ENCODE measurements around the gene SLC38A3. TPM values are rescaled to one million over a fixed set of nuclear protein-coding genes. Genes with fewer than 3 reads are reported as not detected.
"Not testable (repeated sequence)": the region's sequence is repeated elsewhere in the genome, so short reads cannot be mapped to it uniquely, and the experiment has no call there.

Gene SLC38A3
- total RNA-seq, 2 experiments from 2014 or later, result not detected

DNA sequence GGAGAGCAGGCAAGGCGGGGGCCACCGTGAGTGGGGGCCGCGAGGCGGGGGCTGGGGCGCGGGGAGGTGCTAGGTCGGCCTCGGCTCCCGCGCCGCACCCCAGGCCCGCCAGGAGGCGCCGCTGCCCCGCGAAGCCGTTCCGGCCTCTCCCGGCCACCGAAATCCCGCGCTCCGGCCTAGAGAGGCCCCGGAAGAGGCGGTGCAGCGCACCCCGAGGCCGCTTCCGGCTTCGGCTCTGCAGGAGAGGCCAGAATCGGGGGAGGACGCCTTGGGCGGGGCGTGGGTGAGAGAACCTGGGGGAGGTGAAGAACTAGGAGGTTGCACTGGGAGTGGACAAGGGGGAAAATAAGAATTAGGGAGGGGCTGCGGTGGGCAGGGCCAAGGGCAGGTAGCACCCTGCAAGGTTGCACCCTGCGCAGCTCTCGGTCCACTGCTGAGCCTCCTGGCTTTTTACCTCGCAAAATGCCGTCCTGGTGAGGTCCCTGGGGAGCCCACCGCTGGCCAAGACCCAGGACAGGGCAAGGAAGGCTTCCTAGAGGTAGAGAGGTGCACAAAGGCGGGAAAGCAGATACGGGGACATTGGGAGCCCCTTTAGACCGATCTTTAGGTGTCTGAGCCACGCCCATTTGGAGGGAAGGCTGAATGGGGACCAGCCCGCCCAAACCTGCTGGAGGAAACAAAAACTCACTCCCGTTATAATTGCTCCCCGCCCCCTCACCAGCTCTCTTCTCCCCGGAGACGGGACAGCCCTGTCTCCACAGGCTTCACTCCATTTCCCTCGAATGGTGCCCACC is 22.5 kb downstream of the SLC38A3 start:
- Mint-ChIP-seq H3K4me3 (peak overlapping the region; percentile 97), H3K36me3 (no peaks in the 10 kb centered on the region), H3K27ac (peak overlapping the region; percentile 94), H3K4me1 (peaks cover 17% of the 10 kb centered on the region), H3K27me3 (peaks cover 11% of the 10 kb centered on the region), H3K9me3 (no peaks in the 10 kb centered on the region)
- POLR2A ChIA-PET, result interaction anchor here (0.5 to 5.9 kb wide), 14 partner anchors 9 to 342 kb away, joined by 3 to 47 read pairs (median 8); partner anchors contain the start of genes GNAI2, HEMK1, HYAL3 and IFRD2
- DNase-seq (peak; percentile 97), ATAC-seq (ENCODE audit: low read depth) (peak; percentile 90)

DNA sequence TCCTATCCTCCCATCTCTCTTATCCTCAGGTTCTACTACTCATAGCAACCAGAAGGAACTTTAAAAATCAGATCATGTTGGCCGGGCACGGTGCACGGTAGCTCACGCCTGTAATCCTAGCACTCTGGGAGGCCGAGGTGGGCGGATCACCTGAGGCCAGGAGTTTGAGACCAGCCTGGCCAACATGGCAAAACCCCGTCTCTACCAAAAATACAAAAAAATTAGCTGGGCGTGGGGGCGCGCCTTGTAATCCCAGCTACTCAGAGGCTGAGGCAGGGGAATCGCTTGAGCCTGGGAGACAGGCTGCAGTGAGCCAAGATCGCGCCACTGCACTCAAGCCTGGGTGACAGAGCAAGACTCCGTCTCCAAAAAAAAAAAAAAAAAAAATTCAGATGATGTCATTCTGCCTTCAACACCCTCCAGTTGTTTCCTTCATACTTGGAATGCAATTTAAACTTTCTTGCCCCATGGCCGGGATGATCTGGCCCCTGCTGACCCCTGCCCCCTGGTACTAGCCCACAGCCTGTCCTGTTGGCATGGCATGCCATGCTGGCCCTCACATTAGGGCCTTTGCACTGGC is 23.2 kb downstream of the SLC38A3 start:
- peak overlapping the region; percentile 97 for H3K4me3 Mint-ChIP-seq
- not testable (repeated sequence) for H3K9me3 Mint-ChIP-seq; H3K36me3 Mint-ChIP-seq; ATAC-seq (ENCODE audit: low read depth); DNase-seq
- peaks cover 10% of the 10 kb centered on the region for H3K27me3 Mint-ChIP-seq
- H3K4me1 Mint-ChIP-seq, result peaks cover 17% of the 10 kb centered on the region
- peak overlapping the region; percentile 94 for H3K27ac Mint-ChIP-seq
- POLR2A ChIA-PET, result interaction anchor here (1.0 to 5.9 kb wide), 12 partner anchors 8 to 109 kb away, joined by 3 to 47 read pairs (median 8); partner anchors contain the start of genes GNAI2, HYAL3, IFRD2 and NAA80

DNA sequence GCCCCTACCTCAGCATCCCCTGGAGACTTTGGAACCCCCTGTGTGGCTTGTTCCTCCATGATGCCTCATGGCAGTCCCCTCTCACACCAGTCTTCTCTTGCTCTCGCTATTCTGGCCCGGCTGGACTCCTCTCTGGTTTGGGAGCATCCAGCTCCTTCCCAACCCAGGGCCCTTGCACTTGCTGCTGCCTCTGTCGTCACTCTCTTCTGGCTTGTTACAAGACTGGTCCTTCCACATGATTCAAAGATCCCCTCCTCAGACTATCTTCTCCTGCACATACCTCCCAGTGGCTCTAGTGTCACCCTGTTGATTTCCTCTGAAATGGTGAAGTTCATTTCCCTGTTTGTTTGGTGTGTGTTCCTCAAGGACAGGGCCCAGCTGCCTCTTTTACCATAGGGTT is 24.4 kb downstream of the SLC38A3 start:
- Mint-ChIP-seq H3K27ac (peak overlapping the region; percentile 56), H3K4me1 (peaks cover 21% of the 10 kb centered on the region), H3K27me3 (peaks cover 5% of the 10 kb centered on the region), H3K9me3 (no peaks in the 10 kb centered on the region), H3K4me3 (no peak overlapping the region), H3K36me3 (no peaks in the 10 kb centered on the region)
- POLR2A ChIA-PET, result interaction anchor here (1.4 to 5.9 kb wide), 3 partner anchors 13 to 63 kb away, joined by 3 to 47 read pairs (median 8); partner anchors contain the start of gene IFRD2
- DNase-seq (no peak), ATAC-seq (ENCODE audit: low read depth) (no peak)

DNA sequence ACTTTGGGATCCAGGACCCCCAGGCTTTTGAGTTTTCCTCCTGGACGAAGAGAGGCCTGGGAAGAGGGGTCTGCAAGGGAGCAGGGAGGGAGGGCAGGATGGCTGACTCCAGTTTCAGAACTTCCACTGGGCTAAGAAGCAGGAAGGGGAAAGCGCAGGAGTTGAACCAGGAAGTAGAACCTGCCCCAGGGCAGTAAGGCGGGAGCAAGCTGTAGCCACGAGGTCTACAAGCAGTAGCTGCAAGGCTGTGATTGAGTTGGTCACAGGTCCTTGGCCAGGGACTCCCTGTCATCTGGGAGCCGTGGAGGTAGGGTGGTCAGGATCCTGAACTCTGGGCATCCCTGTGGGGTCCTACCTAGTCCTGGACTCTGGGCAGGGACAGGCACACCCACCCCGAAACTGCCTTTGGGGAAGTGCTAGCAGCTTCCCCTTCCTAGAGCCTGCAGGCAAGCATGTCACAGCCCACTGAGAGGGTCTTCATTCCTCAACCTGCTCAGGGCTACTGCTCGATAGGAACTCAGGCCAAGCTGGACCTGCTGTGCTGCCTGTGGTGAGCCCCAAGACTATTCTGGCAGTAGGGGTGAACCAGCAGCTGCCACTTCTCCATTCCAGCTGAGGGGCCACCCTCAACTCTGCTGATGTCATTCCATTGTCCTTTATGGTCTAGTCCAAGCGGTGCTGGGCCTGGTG is 25.2 kb downstream of the SLC38A3 start:
- H3K4me1 Mint-ChIP-seq, result peaks cover 23% of the 10 kb centered on the region
- H3K27me3 Mint-ChIP-seq, result no peaks in the 10 kb centered on the region
- H3K9me3 Mint-ChIP-seq, result no peaks in the 10 kb centered on the region
- peak overlapping the region; percentile 20 for H3K27ac Mint-ChIP-seq
- ATAC-seq (ENCODE audit: low read depth) (no peak), DNase-seq (no peak)
- no peak overlapping the region for H3K4me3 Mint-ChIP-seq
- POLR2A ChIA-PET, result interaction anchor here (0.6 to 5.9 kb wide), 3 partner anchors 12 to 103 kb away, joined by 3 to 47 read pairs (median 3); no protein-coding TSS in a partner anchor
- no peaks in the 10 kb centered on the region for H3K36me3 Mint-ChIP-seq

DNA sequence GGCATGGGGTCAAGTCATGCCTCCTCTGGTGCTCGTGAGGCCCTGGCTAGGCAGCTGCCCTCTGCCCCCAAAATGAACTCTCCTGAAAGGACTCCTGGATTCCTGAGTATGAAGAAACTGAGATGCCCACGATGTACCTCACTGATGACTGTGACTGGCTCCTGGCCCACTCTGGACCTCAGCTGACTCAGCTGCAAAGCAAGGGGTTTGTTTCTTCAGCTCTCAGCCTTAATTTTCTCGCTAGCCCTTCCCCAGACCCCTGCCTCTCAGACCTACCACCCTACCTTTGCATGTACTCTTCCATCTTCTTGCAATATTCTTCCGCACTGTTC is 25.7 kb downstream of the SLC38A3 start:
- POLR2A ChIA-PET, result interaction anchor here (1.0 to 5.9 kb wide), 2 partner anchors 11 to 15 kb away, joined by 3 to 47 read pairs; no protein-coding TSS in a partner anchor
- no peak for ATAC-seq (ENCODE audit: low read depth)

DNA sequence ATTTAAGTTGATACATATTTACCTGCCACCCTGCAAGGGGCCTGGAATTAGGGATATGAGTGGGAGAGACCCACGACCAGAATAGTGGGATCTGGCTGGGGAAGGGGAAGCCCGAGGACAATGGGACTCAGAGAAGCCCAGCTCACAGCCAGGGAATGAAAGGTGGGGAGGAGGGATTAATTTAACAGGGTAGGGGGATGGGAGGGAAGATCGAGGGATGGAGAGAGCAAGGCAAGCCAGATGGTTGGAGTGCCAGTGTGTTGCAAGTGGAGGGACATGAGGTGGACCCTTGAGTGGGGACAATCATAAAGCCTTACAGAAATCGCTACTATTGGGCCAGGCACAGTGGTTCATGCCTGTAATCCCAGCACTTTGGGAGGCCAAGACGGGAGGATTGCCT is 26.5 kb downstream of the SLC38A3 start:
- peaks cover 2% of the 10 kb centered on the region for H3K36me3 Mint-ChIP-seq
- POLR2A ChIA-PET, result interaction anchor here (5.9 kb wide), 1 partner anchor 11 kb away, joined by 47 read pairs; no protein-coding TSS in a partner anchor
- ATAC-seq (ENCODE audit: low read depth) (no peak), DNase-seq (no peak)
- H3K27ac Mint-ChIP-seq, result no peak overlapping the region
- H3K9me3 Mint-ChIP-seq, result no peaks in the 10 kb centered on the region
- H3K4me3 Mint-ChIP-seq, result no peak overlapping the region
- no peaks in the 10 kb centered on the region for H3K27me3 Mint-ChIP-seq
- peaks cover 24% of the 10 kb centered on the region for H3K4me1 Mint-ChIP-seq

More for the DNA sequence above, 25.7 kb downstream of the SLC38A3 start:
- Mint-ChIP-seq H3K27me3 (no peaks in the 10 kb centered on the region), H3K36me3 (no peaks in the 10 kb centered on the region), H3K9me3 (no peaks in the 10 kb centered on the region), H3K4me1 (peaks cover 26% of the 10 kb centered on the region), H3K4me3 (no peak overlapping the region), H3K27ac (peak overlapping the region; percentile 20)
- DNase-seq, result no peak

DNA sequence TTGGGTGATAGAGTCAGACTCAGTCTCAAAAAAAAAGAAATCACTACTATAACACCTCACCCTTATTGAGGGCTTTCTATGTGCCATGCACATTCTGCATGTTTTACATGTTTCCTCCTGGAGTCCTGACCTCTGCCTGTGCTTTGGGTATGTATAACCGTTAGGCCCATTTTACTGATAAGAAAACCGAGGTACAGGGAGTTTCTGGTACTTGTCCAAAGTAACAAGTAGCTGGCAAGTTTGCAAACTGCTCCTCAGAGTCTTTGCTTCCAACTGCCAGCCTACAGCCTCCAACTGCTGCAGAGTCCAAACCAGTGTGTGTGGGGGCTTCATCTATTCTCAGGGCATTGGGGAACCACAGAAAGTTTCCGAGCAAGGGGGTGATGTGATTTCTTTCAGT is 27.2 kb downstream of the SLC38A3 start:
- ATAC-seq (ENCODE audit: low read depth) (no peak), DNase-seq (no peak)
- Mint-ChIP-seq H3K4me1 (peaks cover 20% of the 10 kb centered on the region), H3K36me3 (peaks cover 8% of the 10 kb centered on the region), H3K9me3 (no peaks in the 10 kb centered on the region), H3K4me3 (no peak overlapping the region), H3K27ac (peak overlapping the region; percentile 18), H3K27me3 (no peaks in the 10 kb centered on the region)
- POLR2A ChIA-PET, result interaction anchor here (0.8 to 1.4 kb wide), 2 partner anchors 9 to 12 kb away, joined by 4 read pairs; no protein-coding TSS in a partner anchor

DNA sequence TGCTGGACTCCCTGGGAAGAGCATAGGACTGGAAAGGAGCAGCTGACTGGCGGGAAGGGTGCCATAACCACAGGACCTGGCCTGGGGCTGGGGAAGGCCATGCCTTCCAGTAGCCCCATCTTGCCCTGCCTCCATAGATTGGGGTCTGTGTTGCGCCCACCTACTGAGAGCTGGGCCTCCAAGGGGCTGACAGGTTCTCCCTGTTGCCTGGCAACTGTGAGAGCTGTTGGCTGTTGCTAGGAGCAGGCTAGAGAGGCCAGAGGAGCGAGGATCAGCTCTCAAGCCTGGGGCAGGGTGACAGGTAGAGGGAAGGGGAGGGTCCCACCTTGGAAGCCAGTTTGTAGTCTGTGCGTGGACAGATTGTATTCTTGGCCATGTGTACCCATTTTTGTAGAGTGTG is 28.1 kb downstream of the SLC38A3 start:
- Mint-ChIP-seq H3K9me3 (no peaks in the 10 kb centered on the region), H3K27me3 (no peaks in the 10 kb centered on the region), H3K27ac (no peak overlapping the region), H3K4me3 (no peak overlapping the region), H3K4me1 (peaks cover 18% of the 10 kb centered on the region), H3K36me3 (peaks cover 12% of the 10 kb centered on the region)
- POLR2A ChIA-PET, result interaction anchor here (0.7 to 1.4 kb wide), 4 partner anchors 11 to 84 kb away, joined by 3 to 4 read pairs (median 4); no protein-coding TSS in a partner anchor
- no peak for DNase-seq
- ATAC-seq (ENCODE audit: low read depth), result no peak

DNA sequence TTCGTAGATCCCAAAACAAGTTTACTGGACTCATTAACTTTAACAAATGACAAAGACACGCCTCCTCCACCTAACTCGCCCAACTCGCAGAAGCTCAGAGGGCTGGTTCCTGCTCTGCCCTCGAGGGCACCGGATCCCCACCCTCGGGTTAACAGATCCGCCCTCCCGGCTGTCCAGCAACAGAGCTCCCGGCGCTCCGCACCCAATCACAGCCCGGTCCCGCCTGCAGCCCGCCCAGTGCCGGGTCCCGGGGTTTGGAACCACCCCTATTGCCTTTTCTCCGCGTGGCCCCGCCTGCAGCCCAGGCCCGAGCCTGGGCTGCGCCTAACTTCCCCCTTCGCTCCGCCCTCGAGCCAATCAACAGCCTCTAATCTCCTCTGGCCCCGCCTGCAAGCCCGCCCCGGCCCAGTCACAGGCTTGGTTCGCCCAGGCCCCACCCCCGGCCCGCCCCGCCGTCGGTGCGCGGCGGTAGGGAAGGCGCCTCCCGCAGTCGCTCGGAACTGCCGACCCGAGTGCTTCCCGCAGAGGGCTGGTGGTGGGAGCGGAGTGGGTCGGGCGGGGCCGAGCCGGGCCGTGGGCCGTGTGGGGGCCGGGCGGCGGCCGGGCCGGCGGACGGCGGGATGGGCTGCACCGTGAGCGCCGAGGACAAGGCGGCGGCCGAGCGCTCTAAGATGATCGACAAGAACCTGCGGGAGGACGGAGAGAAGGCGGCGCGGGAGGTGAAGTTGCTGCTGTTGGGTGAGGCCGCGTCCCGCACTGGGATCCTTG is 30.8 kb downstream of the SLC38A3 start, which contains the start of gene GNAI2:
TSS of gene GNAI2 (plus strand) at position 489 of the 768 bp plus-strand sequence. CDS start at position 621, 132 bp downstream.
- peaks cover 22% of the 10 kb centered on the region for H3K4me1 Mint-ChIP-seq
- ATAC-seq (ENCODE audit: low read depth) (peak; percentile 90), DNase-seq (peak; percentile 98)
- no peaks in the 10 kb centered on the region for H3K27me3 Mint-ChIP-seq
- H3K9me3 Mint-ChIP-seq, result no peaks in the 10 kb centered on the region
- H3K27ac Mint-ChIP-seq, result peak within 1 kb of the TSS; percentile 99
- POLR2A ChIA-PET, result interaction anchor here (0.6 to 3.4 kb wide), 14 partner anchors 8 to 1982 kb away, joined by 3 to 48 read pairs (median 5); partner anchors contain the start of genes C3orf18, DCAF1, HYAL3 and NAA80
- peak within 1 kb of the TSS; percentile 100 for H3K4me3 Mint-ChIP-seq
- peaks cover 16% of the 10 kb centered on the region for H3K36me3 Mint-ChIP-seq

DNA sequence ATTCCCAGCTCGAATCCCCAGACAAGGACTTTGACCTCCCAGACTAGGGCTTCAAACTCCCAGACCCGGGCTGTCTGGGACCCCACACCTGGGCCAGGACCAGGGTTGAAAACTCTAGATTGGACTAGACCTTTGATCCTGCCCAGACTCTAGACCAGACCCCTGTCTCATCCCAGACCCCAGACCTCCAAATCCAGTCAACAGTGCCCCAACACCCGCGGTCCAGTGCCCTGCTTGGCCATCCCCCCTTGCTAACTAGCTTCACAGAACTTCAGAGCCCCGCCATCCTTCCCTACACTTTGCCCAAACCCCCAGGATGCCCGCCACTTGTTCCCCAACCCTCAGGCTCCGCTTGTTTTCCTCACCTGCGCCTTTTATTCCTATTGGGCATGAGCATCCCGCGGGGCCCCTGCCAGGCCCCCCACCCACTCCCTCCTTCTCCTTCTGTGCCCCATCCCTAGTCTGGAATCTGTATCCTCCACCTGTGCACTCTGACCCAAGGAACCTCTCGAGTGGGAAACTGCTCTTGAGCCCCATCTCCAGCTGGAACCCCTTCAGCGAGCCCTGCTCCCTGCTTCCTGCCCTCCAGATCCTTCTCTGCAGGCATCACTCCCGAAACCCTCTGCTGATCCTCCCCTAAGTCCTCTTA is 31.5 kb downstream of the SLC38A3 start:
- Mint-ChIP-seq H3K4me1 (peaks cover 27% of the 10 kb centered on the region), H3K36me3 (peaks cover 16% of the 10 kb centered on the region), H3K27me3 (no peaks in the 10 kb centered on the region), H3K27ac (peak overlapping the region; percentile 99), H3K9me3 (no peaks in the 10 kb centered on the region), H3K4me3 (peak overlapping the region; percentile 100)
- DNase-seq, result no peak
- ATAC-seq (ENCODE audit: low read depth), result no peak
- POLR2A ChIA-PET, result interaction anchor here (0.6 to 3.4 kb wide), 10 partner anchors 9 to 1264 kb away, joined by 3 to 48 read pairs (median 6); partner anchors contain the start of genes CISH, DCAF1 and RASSF1

DNA sequence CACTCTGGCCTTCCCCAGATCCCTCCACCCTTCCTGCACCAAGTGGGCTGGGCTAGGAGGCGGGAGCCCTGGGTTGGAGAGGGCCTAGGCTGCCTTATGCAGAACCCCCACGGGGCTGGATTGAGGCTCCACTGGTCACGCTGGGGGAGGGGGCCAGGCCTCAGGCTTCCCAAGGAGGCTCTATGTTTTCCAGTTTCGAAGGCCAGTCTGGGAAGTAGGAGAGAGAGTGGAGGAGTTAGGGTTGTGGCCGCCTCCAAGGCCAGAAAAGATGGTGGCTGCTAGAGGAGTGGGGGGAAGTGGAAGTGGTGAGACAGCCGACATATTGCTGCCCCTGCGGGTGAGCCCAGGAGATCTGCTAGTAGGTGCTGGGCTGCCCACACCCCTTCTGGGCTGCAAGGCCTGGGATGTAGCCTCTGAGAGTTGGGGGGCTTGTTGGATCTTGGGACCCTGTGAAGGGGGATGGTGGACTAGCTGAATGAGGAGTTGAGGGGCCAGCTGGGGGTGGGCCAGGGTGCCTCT is 32.1 kb downstream of the SLC38A3 start:
- Mint-ChIP-seq H3K4me3 (peak overlapping the region; percentile 100), H3K27ac (peak overlapping the region; percentile 99), H3K4me1 (peaks cover 33% of the 10 kb centered on the region), H3K36me3 (peaks cover 16% of the 10 kb centered on the region), H3K9me3 (no peaks in the 10 kb centered on the region), H3K27me3 (no peaks in the 10 kb centered on the region)
- POLR2A ChIA-PET, result interaction anchor here (1.0 to 3.4 kb wide), 9 partner anchors 10 to 375 kb away, joined by 3 to 48 read pairs (median 9); partner anchors contain the start of genes CISH and RASSF1
- no peak for ATAC-seq (ENCODE audit: low read depth)
- DNase-seq, result peak; percentile 69
